ENCODE results near the gene GALM. TPM values are rescaled to one million over a fixed set of nuclear protein-coding genes. Genes with fewer than 3 reads are reported as not detected.
"Not testable (repeated sequence)": the region's sequence is repeated elsewhere in the genome, so short reads cannot be mapped to it uniquely, and the experiment has no call there.

GALM gene
- total and polyA plus RNA-seq, 2 experiments from 2014 or later = 46.0 to 47.4 TPM

DNA sequence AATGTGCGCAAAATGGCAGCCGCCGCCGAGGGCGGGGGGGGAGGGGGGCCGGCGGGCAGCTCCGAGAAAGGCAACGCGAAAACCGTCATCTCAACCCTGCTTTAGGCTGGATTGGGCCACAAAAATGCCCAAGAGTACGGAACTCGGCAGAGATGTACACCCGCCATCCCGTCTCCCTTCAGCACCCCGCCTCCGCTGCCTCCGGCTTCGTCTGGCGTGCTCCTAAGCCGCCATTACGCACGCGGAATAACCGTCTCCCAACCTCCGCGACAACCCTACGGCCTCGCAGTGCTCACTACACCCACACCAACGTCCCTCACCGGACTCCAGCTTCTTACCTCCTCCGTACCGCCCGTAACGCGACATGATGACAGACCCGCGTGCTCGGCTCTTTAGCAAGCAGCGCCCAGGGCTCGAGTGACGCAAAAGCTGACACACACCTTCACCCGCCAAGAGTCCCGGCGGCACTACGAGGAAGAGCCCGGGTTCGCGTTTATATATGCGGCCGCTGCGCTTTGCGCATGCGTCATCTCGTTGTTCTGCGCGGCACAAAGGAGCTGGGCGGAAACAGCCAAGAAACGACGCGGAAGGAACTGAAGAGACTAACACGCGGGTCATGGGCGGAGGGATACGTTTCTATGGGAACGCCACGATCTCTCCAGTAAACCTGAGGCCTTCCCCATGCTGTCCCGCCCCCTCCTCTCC is 85.1 kb downstream of the GALM start, which contains the start of gene SRSF7:
Gene SRSF7, minus strand, starts transcription at position 471 of the 705 bp plus-strand sequence. Its CDS starts 105 bp downstream, at position 366.
- DNase-seq (ENCODE audit: low read depth in 1 of 2, low spot score in 1 of 2) = peak; percentile 99 to 100
- TF ChIP-seq, protein P1, sequence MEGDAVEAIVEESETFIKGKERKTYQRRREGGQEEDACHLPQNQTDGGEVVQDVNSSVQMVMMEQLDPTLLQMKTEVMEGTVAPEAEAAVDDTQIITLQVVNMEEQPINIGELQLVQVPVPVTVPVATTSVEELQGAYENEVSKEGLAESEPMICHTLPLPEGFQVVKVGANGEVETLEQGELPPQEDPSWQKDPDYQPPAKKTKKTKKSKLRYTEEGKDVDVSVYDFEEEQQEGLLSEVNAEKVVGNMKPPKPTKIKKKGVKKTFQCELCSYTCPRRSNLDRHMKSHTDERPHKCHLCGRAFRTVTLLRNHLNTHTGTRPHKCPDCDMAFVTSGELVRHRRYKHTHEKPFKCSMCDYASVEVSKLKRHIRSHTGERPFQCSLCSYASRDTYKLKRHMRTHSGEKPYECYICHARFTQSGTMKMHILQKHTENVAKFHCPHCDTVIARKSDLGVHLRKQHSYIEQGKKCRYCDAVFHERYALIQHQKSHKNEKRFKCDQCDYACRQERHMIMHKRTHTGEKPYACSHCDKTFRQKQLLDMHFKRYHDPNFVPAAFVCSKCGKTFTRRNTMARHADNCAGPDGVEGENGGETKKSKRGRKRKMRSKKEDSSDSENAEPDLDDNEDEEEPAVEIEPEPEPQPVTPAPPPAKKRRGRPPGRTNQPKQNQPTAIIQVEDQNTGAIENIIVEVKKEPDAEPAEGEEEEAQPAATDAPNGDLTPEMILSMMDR (IDR thresholded peaks at IDR 0.05; ENCODE audit: low read depth, low read length) = no peak

DNA sequence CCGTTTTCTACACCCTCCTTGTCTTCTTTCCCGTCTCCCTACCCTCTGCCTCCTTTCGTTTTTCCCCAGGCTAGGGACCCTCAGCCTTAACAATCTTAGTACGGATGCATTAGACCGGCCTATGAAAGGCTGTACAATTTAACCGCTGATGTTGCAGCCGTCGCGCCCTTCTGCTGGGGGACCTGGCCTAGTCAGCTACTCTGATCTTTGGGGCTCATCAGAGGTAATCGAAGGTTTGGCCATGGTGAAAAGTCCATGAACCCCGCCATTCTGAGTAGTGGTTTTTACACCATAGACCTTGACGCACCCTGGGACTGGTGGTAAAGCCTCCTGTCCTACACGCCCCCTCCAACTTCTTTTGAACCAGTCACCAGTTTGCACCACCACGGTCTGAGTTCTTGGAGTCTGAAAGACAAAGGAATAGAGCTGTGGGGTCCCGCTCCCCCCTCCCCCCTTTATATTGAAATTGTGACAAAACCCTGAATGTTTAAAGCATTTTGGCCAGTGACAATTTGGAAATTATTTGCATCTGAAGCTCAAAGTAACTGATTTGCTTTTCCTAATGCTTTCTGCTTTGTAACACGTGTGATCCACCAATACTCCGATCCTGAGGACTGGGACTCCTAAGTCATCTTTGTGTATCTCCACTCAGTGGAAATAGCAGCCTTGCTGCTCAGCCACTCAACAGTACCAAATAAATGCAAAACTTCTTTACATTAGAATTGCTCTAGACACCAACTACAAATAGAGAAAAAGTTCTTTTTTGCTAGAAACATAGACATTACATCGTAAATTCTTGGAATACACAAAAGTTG is 85.9 kb downstream of the GALM start:
- H3K36me3 ChIP-seq = peaks cover 27% of the 10 kb centered on the region
- no peaks in the 10 kb centered on the region for H3K27me3 ChIP-seq
- H3K4me1 ChIP-seq (ENCODE audit: low read depth) = peaks cover 31% of the 10 kb centered on the region
- DNase-seq (ENCODE audit: low read depth in 1 of 2, low spot score in 1 of 2) = peak in 1 of 2 donors; percentile 37
- TF ChIP-seq, protein P1 (IDR thresholded peaks at IDR 0.05; ENCODE audit: low read depth, low read length) = no peak
- peak overlapping the region; percentile 93 for H3K4me3 ChIP-seq
- no peaks in the 10 kb centered on the region for H3K9me3 ChIP-seq (ENCODE audit: low read depth)
- peak overlapping the region; percentile 81 for H3K27ac ChIP-seq

More for the DNA sequence above, 85.1 kb downstream of the GALM start, which contains the start of gene SRSF7:
- peaks cover 35% of the 10 kb centered on the region for H3K36me3 ChIP-seq
- no peaks in the 10 kb centered on the region for H3K9me3 ChIP-seq (ENCODE audit: low read depth)
- peak within 1 kb of the TSS; percentile 93 for H3K4me3 ChIP-seq
- H3K4me1 ChIP-seq (ENCODE audit: low read depth) = peaks cover 31% of the 10 kb centered on the region
- H3K27ac ChIP-seq = peak within 1 kb of the TSS; percentile 81
- no peaks in the 10 kb centered on the region for H3K27me3 ChIP-seq

DNA sequence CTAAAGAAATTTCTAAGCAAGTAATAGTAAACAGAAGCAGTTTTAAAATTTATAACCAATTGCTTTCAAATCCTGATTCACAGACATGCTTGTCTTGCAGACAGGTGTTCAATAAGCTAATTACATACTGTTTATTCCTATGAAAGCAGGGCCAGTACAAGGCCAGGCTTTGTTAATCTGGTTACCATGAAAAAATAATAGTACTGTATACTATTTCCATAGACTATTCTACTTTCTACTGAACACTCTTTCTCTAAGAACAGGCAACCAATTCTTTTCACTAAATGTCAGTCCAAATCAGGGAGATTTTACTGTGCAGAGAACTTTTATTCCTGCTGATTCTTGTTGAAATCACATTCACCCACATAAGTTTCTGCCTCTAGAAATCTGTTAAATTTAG is 88.1 kb downstream of the GALM start:
- TF ChIP-seq, protein P1 (IDR thresholded peaks at IDR 0.05; ENCODE audit: low read depth, low read length) = no peak
- DNase-seq (ENCODE audit: low read depth in 1 of 2, low spot score in 1 of 2) = no peak

DNA sequence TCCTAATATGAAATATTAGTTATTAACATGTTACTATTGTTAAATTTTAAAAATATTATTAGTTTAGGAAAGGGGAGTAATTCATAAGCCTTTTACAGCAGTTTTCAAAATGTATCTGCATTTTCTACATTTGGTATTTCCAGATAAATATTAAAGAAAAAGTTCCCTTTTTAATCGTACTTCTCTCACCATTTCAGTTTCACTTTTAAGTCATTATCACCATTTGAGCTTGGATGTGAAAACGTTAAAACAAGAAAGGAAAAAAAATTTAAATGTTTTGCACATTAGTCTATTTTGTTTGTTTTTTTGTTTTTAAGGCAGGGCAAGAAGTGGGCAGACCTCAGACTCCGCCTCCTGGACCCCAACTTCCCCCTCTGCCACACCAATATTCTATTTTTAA is 88.6 kb downstream of the GALM start:
- Histone ChIP-seq H3K27ac (no peak overlapping the region), H3K4me1 (ENCODE audit: low read depth) (peaks cover 10% of the 10 kb centered on the region), H3K4me3 (no peak overlapping the region), H3K36me3 (peaks cover under 1% of the 10 kb centered on the region), H3K27me3 (no peaks in the 10 kb centered on the region), H3K9me3 (ENCODE audit: low read depth) (no peaks in the 10 kb centered on the region)
- TF ChIP-seq, protein P1 (IDR thresholded peaks at IDR 0.05; ENCODE audit: low read depth, low read length) = no peak
- DNase-seq (ENCODE audit: low read depth in 1 of 2, low spot score in 1 of 2) = no peak

More for the DNA sequence above, 88.1 kb downstream of the GALM start:
- Histone ChIP-seq H3K27me3 (no peaks in the 10 kb centered on the region), H3K36me3 (peaks cover 5% of the 10 kb centered on the region), H3K27ac (no peak overlapping the region), H3K4me1 (ENCODE audit: low read depth) (peaks cover 15% of the 10 kb centered on the region), H3K9me3 (ENCODE audit: low read depth) (no peaks in the 10 kb centered on the region), H3K4me3 (no peak overlapping the region)

DNA sequence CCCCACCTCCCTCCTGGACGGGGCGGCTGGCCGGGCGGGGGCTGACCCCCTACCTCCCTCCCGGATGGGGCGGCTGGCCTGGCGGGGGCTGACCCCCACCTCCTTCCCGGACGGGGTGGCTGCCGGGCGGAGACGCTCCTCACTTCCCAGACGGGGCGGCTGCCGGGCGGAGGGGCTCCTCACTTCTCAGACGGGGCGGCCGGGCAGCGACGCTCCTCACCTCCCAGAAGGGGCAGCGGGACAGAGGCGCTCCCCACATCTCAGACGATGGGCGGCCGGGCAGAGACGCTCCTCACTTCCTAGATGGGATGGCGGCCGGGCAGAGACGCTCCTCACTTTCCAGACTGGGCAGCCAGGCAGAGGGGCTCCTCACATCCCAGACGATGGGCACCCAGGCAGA is 90.0 kb downstream of the GALM start:
- not testable (repeated sequence) for H3K27ac ChIP-seq

More for the DNA sequence above, 90.0 kb downstream of the GALM start:
- not testable (repeated sequence) for H3K4me3 ChIP-seq; H3K27me3 ChIP-seq; H3K4me1 ChIP-seq (ENCODE audit: low read depth); H3K36me3 ChIP-seq; DNase-seq (ENCODE audit: low read depth in 1 of 2, low spot score in 1 of 2); H3K9me3 ChIP-seq (ENCODE audit: low read depth)
